IPS-20b (cell line): ENCODE results near the gene USP5.
A peak's percentile ranks its signal among the peaks of the same experiment; 100 is the strongest.
"Not testable (repeated sequence)": the region's sequence is repeated elsewhere in the genome, so short reads cannot be mapped to it uniquely, and the experiment has no call there.

ENCODE experiments used
- H3K27ac ChIP-seq: one replicate; pipeline ENCODE4 v1.5.1; 2013; ENCODE audit warnings: low read length
- H3K27me3 ChIP-seq: 2 replicates; pipeline ENCODE4 v1.6.1; 2013; ENCODE audit warnings: mild to moderate bottlenecking, low read length, inconsistent platforms; ENCODE audit not compliant: insufficient read depth
- H3K36me3 ChIP-seq: 2 replicates; pipeline ENCODE4 v1.6.1; 2013; ENCODE audit warnings: low read depth, mild to moderate bottlenecking, inconsistent platforms, low read length, moderate library complexity; ENCODE audit not compliant: insufficient read depth
- H3K4me1 ChIP-seq: 2 replicates; pipeline ENCODE4 v1.6.1; 2013; ENCODE audit warnings: mild to moderate bottlenecking, control low read depth, inconsistent platforms, low read length, moderate library complexity; ENCODE audit not compliant: insufficient read depth
- H3K4me3 ChIP-seq: 2 replicates; pipeline ENCODE4 v1.5.1; 2013; ENCODE audit warnings: mild to moderate bottlenecking, low read length, inconsistent platforms
- H3K9ac ChIP-seq: 2 replicates; pipeline ENCODE4 v1.6.1; 2013; ENCODE audit warnings: low read depth, mild to moderate bottlenecking, inconsistent platforms, low read length, moderate library complexity
- H3K9me3 ChIP-seq: 2 replicates; pipeline ENCODE4 v1.6.1; 2013; ENCODE audit warnings: mild to moderate bottlenecking, low read depth, low read length, inconsistent platforms; ENCODE audit not compliant: insufficient read depth

USP5 gene

GRCh38 chr12:6870304-6870703, 18.4 kb downstream of the USP5 start:
- not testable (repeated sequence) for H3K9me3 ChIP-seq, H3K27ac ChIP-seq, H3K4me3 ChIP-seq, H3K27me3 ChIP-seq, H3K9ac ChIP-seq
- Histone ChIP-seq H3K36me3 (peaks cover 39% of the 10 kb centered on the region), H3K4me1 (peaks cover 11% of the 10 kb centered on the region; the same call in 1 of the 2 replicates)

- peaks cover 11% of the 10 kb centered on the region; the same call in 1 of the 2 replicates for H3K4me1 ChIP-seq
- H3K9ac ChIP-seq, result peak overlapping the region; percentile 95; the same call in 1 of the 2 replicates
- H3K4me3 ChIP-seq, result peak overlapping the region; percentile 96
- no peaks in the 10 kb centered on the region for H3K27me3 ChIP-seq
- H3K27ac ChIP-seq, result peak overlapping the region; percentile 64
- no peaks in the 10 kb centered on the region for H3K9me3 ChIP-seq
- peaks cover 33% of the 10 kb centered on the region for H3K36me3 ChIP-seq
These were observed 19.4 kb downstream of the USP5 start for GRCh38 chr12:6871052-6871957.

- Histone ChIP-seq H3K9me3 (no peaks in the 10 kb centered on the region), H3K27ac (peak overlapping the region; percentile 64), H3K36me3 (peaks cover 33% of the 10 kb centered on the region), H3K4me1 (0 out of 2 replicates have a peak, but pooled peaks cover 5% of the 10 kb centered on the region), H3K4me3 (peak overlapping the region; percentile 96), H3K27me3 (no peaks in the 10 kb centered on the region), H3K9ac (peak overlapping the region; percentile 95)
These were observed 20.4 kb downstream of the USP5 start for GRCh38 chr12:6872073-6873048.

- H3K36me3 ChIP-seq, result peaks cover 33% of the 10 kb centered on the region
- no peaks in the 10 kb centered on the region for H3K9me3 ChIP-seq
- peak within 1 kb of the TSS; percentile 64 for H3K27ac ChIP-seq
- H3K4me1 ChIP-seq, result 0 out of 2 replicates have a peak, but pooled peaks cover 5% of the 10 kb centered on the region
- peak within 1 kb of the TSS; percentile 96 for H3K4me3 ChIP-seq
- H3K27me3 ChIP-seq, result no peaks in the 10 kb centered on the region
- peak within 1 kb of the TSS; percentile 95 for H3K9ac ChIP-seq
These were observed 21.4 kb downstream of the USP5 start, which contains the start of gene SPSB2 for GRCh38 chr12:6873094-6874014. Gene SPSB2 (minus strand): TSS chr12:6873303. CDS start chr12:6872901, 402 bp downstream.

- not testable (repeated sequence) for H3K27ac ChIP-seq, H3K9me3 ChIP-seq, H3K4me1 ChIP-seq, H3K27me3 ChIP-seq
- peak overlapping the region; percentile 73 for H3K4me3 ChIP-seq
- H3K9ac ChIP-seq, result peak overlapping the region; percentile 63; the same call in 1 of the 2 replicates
- peaks cover 30% of the 10 kb centered on the region for H3K36me3 ChIP-seq
These were observed 22.0 kb downstream of the USP5 start for GRCh38 chr12:6874015-6874368.

- not testable (repeated sequence) for H3K9ac ChIP-seq
These were observed 27.9 kb downstream of the USP5 start for GRCh38 chr12:6879824-6880223.

GRCh38 chr12:6883252-6883651, 31.3 kb downstream of the USP5 start:
- Histone ChIP-seq H3K4me3 (no peak overlapping the region), H3K27ac (no peak overlapping the region), H3K36me3 (peaks cover 16% of the 10 kb centered on the region), H3K4me1 (peaks cover 12% of the 10 kb centered on the region; the same call in 1 of the 2 replicates), H3K9me3 (no peaks in the 10 kb centered on the region), H3K9ac (no peak overlapping the region), H3K27me3 (no peaks in the 10 kb centered on the region)

More at GRCh38 chr12:6879824-6880223, 27.9 kb downstream of the USP5 start:
- H3K36me3 ChIP-seq, result peaks cover 13% of the 10 kb centered on the region
- not testable (repeated sequence) for H3K27me3 ChIP-seq, H3K4me3 ChIP-seq, H3K9me3 ChIP-seq, H3K4me1 ChIP-seq, H3K27ac ChIP-seq

GRCh38 chr12:6883683-6884082, 31.7 kb downstream of the USP5 start:
- H3K9ac ChIP-seq, result no peak overlapping the region
- no peak overlapping the region for H3K4me3 ChIP-seq
- H3K27ac ChIP-seq, result no peak overlapping the region
- H3K9me3 ChIP-seq, result no peaks in the 10 kb centered on the region
- peaks cover 15% of the 10 kb centered on the region for H3K4me1 ChIP-seq
- H3K36me3 ChIP-seq, result peaks cover 16% of the 10 kb centered on the region
- H3K27me3 ChIP-seq, result no peaks in the 10 kb centered on the region

- no peak overlapping the region for H3K27ac ChIP-seq
These were observed 32.6 kb downstream of the USP5 start for GRCh38 chr12:6884539-6884938.

GRCh38 chr12:6886206-6886999, 34.5 kb downstream of the USP5 start:
- H3K27ac ChIP-seq, H3K27me3 ChIP-seq, H3K4me3 ChIP-seq, H3K9me3 ChIP-seq: not testable (repeated sequence)
- Histone ChIP-seq H3K4me1 (peaks cover 20% of the 10 kb centered on the region), H3K9ac (peak overlapping the region; percentile 37; the same call in 1 of the 2 replicates), H3K36me3 (peaks cover 16% of the 10 kb centered on the region)

More at GRCh38 chr12:6884539-6884938, 32.6 kb downstream of the USP5 start:
- Histone ChIP-seq H3K4me3 (no peak overlapping the region), H3K4me1 (peaks cover 15% of the 10 kb centered on the region), H3K9me3 (no peaks in the 10 kb centered on the region), H3K9ac (no peak overlapping the region), H3K27me3 (no peaks in the 10 kb centered on the region), H3K36me3 (peaks cover 16% of the 10 kb centered on the region)
